Endometrial microvascular endothelial cells (primary cell): Measurements from ENCODE around the gene LELP1. TPM values are rescaled to one million over a fixed set of nuclear protein-coding genes. Genes with fewer than 3 reads are reported as not detected.
"Not testable (repeated sequence)": the region's sequence is repeated elsewhere in the genome, so short reads cannot be mapped to it uniquely, and the experiment has no call there.

Experiments used
- in situ Hi-C: cut with HindIII; loops from 2 replicates; pipeline ENCODE4 v1.10.0; 2017; ENCODE audit warnings: low sequenced_read_pairs, low pct_unique_long_range_greater_than_20kb; ENCODE audit errors: inconsistent ontology term
- total RNA-seq: library from RNA; depleted of rRNA; stranded (reverse); fragments of >200 nt; gene quantifications from one replicate; pipeline ENCODE4 v1.2.3, GENCODE V29; 2015; ENCODE audit errors: inconsistent ontology term

LELP1 gene
- total RNA-seq, 1 donor from 2014 or later = not detected

DNA sequence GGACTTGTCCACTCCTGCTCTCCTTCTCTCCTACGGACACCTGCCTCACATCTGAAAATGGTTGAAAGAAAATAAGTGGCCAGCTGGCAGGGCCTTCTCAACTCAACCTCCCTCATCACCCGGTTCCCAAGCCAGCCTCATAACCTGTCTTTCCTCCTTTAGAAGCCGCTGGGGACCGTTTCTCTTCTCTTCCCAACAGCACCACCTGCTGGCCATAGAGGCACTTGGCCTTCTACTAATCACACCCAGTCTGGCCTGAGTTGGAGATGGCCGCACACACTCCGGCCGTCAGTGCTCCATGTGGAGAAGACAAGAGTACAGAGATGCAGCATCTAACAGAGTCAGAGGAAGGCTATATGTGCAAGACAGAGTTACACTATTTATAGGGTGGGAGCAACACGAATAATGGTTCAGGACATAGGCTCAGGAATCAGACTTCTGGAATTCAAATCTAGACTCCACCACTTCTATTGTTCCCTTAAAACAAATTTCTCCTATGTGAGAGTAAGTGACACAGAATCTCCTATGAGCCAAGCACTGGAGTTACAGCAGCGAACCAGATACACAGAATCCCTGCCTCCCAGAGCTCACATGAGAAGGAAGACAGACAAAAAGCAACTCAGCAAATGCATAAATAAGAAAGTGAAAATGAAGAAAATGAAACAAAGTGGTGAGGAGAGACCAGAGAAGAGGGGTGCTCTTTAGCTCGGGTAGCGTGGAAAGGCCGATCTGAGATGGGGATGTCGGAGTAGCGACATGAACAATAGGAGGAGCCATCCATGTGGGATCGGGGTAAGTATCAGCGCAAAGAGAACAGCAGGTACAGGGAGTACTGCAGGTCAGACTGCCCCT lies 20.0 kb downstream of the LELP1 start:
- in situ Hi-C loops = not testable (repeated sequence)

DNA sequence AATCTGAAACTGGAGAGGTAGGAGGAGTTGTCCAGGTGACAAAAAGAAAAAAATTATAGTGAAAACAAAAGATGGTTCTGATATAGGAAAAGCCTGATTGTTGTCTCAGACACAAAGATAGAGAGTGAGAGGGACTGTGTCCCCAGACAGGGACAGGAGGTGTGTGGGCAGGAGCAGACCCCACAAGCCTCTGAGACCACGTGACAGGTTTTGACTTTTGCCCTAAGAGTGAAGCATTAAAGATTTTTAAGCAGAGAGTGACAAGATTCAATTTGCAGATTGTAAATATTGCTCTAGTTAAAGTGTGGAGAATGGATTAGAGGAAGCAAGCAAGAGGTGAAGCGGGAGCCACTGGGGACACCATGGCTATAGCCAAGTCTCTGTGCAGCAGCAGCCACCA lies 24.6 kb downstream of the LELP1 start:
- in situ Hi-C loops = no loop called here

DNA sequence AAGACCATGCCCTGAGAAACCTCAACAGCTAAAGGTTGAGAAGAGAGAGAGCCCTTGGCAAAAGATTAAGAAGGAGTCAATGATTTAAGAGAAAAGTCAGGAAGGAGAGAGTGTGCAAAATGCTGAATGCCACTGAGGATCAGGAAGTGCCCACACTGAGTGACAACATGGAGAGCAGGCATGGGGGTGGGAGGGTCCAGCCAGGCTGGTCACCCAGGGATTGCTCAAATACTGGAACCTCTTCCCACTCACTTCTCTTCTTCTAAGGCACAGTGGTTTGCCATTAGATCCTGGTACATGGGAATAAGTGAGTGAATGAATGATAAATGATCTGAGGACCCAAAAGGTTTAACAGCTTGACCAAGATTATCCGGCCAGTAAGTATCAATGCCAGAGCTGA lies 25.3 kb downstream of the LELP1 start:
- in situ Hi-C loops = no loop called here

DNA sequence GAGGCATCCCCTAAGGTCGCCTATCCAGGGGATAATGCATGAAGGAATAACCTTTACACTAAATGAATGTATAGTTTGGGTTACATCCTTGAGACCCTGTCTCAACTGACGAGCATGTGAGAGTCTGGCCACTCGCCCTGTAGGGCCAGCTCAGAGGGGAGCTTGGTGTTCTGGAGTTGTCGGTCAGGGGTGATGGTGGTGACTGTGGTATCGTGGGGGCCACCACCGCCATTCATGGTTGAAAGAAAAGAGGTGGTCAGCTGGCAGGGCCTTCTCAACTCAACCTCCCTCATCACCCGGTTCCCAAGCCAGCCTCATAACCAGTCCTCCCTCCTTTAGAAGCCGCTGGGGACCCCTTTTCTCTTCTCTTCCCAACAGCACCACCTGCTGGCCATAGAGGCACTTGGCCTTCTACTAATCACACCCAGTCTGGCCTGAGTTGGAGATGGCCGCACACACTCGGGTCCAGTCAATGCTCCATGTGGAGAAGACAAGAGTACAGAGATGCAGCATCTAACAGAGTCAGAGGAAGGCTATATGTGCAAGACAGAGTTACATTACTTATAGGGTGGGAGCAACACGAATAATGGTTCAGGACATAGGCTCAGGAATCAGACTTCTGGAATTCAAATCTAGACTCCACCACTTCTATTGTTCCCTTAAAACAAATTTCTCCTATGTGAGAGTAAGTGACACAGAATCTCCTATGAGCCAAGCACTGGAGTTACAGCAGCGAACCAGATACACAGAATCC lies 26.0 kb downstream of the LELP1 start:
- in situ Hi-C loops = not testable (repeated sequence)

DNA sequence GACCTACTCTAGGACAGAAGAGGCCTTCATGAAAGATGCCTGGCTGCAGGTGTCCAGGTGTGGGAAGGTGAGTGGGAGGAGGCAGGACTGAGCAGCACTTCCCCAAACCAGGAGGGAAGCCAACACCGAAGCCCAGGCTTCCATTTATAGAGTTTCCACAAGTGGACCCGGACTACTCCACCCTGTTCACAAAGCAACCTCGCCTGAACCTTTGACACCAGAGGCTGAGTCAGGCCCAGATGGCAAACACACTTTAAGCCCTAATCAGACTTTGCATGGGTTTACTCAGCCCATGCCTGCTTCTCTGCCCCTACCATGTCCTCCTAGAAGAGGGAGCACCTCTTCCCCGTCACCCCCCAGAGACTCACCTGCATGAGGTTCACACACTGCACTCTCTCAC lies 28.1 kb downstream of the LELP1 start:
- in situ Hi-C loops = no loop called here

DNA sequence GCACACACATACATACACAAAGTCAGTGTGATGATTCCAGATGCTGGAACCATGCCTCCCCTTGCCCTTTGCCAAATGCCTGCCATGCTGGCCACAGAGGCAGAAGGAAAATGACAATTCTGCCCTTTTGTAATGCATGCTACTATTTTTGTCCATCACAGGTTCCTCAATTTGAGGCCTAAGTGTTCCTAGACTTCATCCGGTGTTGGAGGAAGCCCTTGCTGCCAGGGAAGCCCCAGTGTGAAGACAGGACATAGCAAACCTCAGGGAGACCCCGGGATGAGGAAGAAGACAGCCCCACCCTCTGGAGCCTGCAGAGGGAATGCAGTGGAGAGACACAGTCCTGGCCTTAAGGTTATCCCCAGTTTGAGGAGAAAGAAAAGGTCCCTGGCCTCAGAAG lies 28.6 kb downstream of the LELP1 start:
- in situ Hi-C loops = no loop called here

DNA sequence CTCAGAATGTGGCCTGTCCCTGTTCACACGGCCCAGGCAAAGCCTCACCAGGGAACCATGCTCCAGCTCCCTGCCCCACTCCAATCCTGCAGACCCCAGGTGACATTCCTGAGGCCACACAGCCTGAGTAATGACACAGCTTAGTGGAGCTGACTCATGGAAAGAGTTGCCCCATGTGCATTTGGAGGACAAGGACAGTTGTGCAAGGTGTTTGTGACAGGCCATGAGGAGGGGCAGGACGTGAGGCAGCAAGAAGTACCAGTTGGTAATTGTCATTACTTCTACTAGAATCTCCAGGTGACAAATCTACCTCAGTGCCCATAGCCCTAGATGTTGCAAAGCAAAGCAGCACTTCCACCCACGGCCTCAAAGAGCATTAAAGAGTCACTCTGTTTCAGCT lies 29.3 kb downstream of the LELP1 start:
- in situ Hi-C loops = no loop called here

DNA sequence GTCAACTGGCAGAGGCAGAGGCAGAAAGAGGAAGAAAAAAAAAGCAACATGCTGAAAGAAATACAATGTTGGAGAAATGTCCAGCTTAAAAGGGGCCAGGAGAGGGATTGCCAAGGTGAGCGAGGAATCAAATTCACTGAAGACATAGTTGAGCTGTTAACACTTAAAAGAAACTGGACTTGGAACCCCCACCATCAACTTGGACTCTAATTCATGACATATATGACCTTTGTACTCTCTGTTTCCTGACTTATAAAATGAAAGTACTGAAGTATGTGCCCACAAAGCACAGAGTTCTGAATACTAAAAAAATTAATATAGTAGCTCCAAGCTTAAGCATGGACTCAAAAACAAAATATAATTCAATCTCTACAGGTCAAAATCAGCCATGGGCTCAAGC lies 30.2 kb downstream of the LELP1 start:
- in situ Hi-C loops = no loop called here

DNA sequence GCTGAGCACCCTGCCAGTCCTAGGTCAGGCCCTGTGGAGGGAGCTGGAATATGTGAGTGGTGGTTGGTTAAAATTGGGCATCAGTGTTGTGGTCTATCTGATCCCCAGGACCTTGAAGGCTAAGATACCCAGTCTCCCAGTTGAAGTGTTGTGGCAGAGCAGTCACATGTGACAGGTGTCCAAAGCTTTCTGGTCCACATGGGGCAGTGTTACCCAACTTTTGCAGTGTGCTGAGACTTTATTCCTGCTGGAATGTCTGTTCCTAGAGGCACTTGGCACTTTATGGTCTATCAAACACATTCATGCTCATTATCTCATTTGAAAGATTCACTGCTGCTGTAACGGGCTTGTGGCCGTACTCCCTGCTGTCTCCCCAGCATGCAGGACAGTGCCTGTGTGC lies 35.3 kb downstream of the LELP1 start:
- in situ Hi-C loops = no loop called here

DNA sequence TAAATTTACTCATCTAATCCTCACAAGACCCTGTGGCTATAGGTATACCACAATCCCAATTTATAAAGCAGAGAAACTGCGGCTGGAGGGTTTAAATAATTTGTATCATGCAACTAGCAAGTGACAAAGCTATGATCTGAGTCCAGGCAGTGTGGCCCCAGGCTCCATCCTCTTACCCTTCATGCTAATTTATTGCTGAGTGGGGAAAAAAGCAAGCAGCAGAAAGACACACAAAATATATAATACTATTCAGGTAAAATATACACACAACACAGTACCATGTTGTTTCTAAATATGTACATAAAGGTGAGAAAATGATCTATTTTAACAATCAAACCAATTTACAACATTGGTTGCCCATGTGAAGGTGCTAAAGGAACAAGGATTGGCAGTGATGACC lies 38.9 kb downstream of the LELP1 start:
- in situ Hi-C loops = no loop called here

DNA sequence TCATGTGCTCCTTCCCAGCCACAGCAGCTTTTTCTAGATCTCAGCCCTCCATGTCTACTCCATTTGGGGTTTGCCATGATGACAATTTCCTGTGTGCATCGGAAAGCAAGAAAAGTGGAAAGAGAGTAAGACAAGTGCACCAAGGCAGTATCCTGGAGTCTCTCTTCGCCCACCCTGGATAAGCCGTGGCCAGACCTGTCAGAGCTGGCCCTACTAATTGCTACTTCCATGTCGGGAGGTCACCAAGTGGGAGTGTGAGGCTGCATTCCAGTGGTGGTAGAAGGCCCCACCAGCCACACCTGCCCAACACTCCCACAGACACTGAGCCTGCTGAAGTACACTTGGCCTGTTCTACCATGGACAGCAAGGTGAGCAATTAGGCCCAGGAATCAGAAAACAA lies 42.2 kb downstream of the LELP1 start:
- in situ Hi-C loops = no loop called here

DNA sequence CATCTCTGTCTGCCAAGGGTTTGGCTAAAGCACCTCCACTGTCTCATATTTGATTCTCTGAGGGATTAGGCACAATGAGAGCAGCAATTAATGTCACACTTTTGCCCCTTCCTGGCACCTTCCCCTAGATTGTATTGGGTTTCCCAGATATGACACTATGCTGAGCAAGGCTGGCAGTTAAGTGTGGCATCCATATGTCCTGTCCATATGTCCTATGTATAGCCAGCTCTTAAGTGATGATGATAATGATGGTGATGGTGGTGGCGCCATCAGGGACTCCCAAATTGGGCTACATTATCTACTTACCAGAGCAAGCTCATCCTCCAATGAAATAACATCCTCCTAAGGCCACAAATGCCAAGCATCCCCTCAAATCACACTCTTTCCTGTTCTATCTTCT lies 42.8 kb downstream of the LELP1 start:
- in situ Hi-C loops = no loop called here

DNA sequence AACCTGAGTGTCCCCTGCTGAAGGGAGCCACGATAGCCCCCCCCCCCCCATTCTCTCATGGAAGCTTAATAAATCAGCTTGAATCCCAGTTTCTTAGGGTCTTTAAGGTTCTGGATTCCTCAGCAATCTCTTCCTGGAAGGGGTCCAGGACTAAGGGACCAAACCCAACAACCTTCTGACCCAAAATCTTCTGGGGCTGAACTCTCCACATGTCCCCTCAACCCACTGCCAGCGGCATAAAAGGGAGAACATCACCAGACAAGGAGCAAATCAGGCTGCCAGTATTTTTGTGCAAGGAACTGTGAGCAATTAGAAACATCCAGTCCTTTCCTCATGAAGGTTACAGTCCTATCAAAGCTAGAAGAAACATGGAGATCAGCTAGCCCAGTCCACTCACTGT lies 43.6 kb downstream of the LELP1 start:
- in situ Hi-C loops = no loop called here

DNA sequence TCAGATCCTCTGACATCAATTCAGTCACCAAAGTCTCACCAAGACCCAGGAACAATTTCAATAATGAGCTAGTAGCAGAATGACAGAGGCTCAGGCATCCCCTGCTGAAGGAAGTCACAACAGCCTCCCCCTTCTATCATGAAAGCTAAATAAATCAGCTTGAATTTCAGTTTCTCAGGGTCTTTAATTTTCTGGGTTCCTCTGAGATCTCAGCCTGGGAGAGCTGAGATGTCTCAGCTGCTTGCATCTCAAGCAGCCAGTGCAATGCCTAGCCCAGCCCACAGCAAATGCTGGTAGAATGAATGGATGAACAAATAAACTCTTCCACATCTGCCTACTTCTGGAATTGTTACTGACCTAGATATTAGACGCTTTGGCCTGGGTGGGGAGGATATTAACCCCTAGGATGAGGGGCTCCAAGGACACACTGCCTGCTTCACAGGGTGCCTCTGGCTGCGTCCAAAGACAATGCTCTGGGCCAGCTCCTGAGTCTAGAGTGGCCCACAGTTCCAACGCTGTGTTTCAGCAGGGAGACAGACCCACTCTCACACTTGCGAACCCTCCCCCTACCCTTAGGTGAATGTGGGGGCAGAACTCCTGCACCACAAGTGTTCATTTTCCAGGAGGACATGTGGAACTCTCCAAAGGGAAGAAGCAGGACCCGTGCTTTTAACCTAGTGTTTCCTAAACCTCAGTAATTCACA lies 45.1 kb downstream of the LELP1 start:
- in situ Hi-C loops = no loop called here

DNA sequence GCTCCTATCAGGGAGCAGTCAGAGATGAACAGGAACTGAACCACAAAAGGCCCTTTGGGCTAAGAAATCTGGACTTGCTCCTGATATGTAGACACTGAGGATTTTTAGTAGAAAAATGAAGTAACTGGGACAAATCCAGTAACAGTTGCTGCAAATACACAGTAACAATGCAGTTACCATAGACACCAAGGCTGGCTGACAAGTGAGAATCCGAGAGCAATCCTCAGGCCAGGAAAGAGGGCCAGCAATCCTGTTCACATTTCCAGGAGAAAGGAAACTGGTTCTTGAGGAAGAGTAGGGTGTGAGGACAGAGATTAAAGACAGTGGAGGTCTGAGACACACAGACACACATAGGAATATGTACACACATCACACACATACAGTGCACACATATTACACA lies 46.9 kb downstream of the LELP1 start:
- in situ Hi-C loops = no loop called here

DNA sequence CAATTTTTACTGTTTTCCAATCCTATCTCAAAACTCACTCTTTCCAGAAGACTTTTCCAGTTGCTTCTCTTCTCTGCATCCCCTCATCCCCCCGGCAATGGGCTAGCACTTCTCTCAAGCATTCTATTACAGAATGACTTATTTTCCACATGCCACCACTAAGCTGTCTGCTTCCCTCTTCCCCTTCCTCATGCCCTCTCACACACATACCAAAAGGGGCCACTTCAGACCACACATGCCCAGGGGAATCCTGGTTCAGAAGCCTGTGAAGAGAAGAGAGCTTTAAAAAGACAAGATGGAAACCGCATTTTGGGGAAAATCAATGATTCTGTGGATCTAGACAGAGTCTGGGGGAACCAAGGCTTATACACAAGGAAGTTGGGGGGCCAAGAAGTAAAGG lies 47.9 kb downstream of the LELP1 start:
- in situ Hi-C loops = no loop called here

DNA sequence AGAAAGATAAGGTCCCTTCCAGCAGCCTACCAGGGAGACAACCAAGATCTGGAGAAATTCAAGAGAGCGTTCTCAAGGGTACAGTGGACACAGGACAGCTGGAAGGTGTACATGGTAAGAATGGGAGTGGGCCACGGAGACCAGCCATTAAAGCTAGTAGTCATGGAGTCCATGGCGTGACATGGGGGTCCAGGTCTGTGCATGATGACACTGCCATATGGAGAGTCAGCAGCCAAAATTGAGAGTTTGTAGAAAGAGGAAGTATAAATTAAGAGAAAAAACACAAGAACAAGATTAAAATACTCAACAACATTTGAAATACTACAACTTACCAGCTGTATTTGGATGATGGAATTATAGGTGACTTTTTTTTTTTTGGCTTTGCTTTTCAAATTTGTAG lies 48.3 kb downstream of the LELP1 start:
- in situ Hi-C loops = no loop called here

DNA sequence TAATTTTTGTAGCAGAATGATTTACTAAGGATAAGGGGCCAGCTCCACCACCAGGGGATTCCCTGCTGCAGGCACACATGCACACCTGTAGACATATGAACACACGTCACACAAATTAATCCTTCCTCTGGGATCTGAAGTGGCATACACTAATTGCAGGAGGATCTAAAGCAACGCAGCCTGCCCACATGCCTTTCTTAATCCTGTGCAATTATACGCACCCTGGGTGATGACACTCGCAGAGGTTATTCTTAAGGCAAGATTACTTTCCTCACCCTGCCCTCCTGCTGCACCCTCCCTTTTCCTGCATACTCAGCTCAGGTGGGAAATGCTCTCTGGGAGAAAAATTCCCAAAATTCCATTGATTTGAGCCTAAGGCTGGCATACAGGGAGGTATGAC lies 48.8 kb downstream of the LELP1 start:
- in situ Hi-C loops = no loop called here

DNA sequence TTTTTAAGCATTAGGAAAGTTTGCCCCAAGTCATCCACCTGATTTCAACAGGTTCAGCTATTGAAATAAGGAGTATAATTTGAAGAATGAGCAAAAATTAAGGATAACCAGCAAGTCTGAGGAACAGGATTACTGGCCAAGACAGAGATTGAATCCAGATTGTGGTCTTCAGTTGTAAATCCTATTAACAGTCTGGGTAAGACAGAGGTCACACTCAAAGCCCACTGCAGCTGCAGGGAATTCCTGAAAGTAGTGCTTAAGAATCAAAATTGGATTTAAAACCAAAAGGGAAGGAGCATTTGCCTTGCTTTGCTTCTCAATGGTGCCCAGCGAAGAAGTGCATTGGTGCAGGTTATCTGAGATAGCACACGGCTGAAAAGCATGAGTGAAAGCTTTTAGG lies 49.8 kb downstream of the LELP1 start:
- in situ Hi-C loops = no loop called here

DNA sequence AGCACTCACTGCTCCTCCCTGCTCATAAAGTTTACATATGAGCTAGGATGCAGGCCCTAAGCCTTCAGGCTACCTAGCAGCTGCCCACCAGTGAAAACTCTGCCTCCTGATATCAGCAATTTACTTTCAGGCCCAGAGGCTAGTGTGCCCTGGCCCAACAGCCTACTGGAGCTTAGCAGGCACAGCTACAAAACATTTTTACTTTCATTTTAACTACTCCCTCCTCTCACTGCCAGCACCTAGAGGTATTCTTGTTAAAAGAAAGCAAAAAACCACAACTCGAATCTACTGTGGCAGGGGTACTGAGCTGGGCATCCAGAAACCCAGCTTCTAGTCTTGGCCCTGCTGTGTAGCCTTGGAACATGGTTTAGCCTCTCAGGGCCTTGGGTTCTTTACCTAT lies 50.5 kb downstream of the LELP1 start:
- in situ Hi-C loops = no loop called here
